ENCODE measurements around the gene IGSF6. TPM values are rescaled to one million over a fixed set of nuclear protein-coding genes. Genes with fewer than 3 reads are reported as not detected.

IGSF6 gene
- polyA plus RNA-seq, 3 donors, result 86.2 to 276 (median 159) TPM

GRCh38 chr16:21603928-21604327, 48.5 kb downstream of the IGSF6 start:
- H3K27ac ChIP-seq (ENCODE audit: low read depth in 1 of 2, low read length in 2 of 2), result peak overlapping the region; percentile 47 to 96
- Mint-ChIP-seq H3K36me3 (peaks cover 0 to 4% of the 10 kb centered on the region in 2 donors), H3K9me3 (no peaks in the 10 kb centered on the region), H3K4me1 (peaks cover 76% of the 10 kb centered on the region), H3K4me3 (peak overlapping the region; percentile 71 to 85), H3K27ac (peak overlapping the region; percentile 82 to 93 (median 89)), H3K27me3 (ENCODE audit: low read depth in 3 of 3) (no peaks in the 10 kb centered on the region)
- H2AFZ ChIP-seq (ENCODE audit: insufficient read depth, low read depth, low read length, poor library complexity, severe bottlenecking), result peak overlapping the region; percentile 27
- no peaks in the 10 kb centered on the region for H3K9me3 ChIP-seq (replicated peaks in 1 of 2; ENCODE audit: control insufficient read depth in 1 of 2, insufficient read depth in 1 of 2, low read length in 2 of 2)
- intact Hi-C loops (cut with micrococcal nuclease), result loop anchor here in 1 of 2 donors (5.0 kb wide), 1 partner anchor 38 kb away; no protein-coding TSS in a partner anchor
- H3K27me3 ChIP-seq (ENCODE audit: control insufficient read depth in 2 of 2, insufficient read depth in 2 of 2, low read length in 2 of 2), result no peaks in the 10 kb centered on the region
- WGBS (ENCODE audit: insufficient coverage), result 0% methylated on average over 1 of the region's 3 CpGs
- peaks cover 99% of the 10 kb centered on the region for H3K79me2 ChIP-seq (ENCODE audit: insufficient read depth, low read length)
- TF ChIP-seq, protein P1, sequence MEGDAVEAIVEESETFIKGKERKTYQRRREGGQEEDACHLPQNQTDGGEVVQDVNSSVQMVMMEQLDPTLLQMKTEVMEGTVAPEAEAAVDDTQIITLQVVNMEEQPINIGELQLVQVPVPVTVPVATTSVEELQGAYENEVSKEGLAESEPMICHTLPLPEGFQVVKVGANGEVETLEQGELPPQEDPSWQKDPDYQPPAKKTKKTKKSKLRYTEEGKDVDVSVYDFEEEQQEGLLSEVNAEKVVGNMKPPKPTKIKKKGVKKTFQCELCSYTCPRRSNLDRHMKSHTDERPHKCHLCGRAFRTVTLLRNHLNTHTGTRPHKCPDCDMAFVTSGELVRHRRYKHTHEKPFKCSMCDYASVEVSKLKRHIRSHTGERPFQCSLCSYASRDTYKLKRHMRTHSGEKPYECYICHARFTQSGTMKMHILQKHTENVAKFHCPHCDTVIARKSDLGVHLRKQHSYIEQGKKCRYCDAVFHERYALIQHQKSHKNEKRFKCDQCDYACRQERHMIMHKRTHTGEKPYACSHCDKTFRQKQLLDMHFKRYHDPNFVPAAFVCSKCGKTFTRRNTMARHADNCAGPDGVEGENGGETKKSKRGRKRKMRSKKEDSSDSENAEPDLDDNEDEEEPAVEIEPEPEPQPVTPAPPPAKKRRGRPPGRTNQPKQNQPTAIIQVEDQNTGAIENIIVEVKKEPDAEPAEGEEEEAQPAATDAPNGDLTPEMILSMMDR (IDR thresholded peaks at IDR 0.05), result no peak
- DNase-seq, result peak; percentile 42 to 66 (median 46)
- peak overlapping the region in 2 of 3 experiments; percentile 83 to 98 for H3K4me3 ChIP-seq (replicated peaks in 1 of 3; ENCODE audit: low read depth in 2 of 3, low read length in 3 of 3)
- H3K9ac ChIP-seq (ENCODE audit: insufficient read depth, low read length, poor library complexity, severe bottlenecking), result peak overlapping the region; percentile 40
- peaks cover 78 to 89% of the 10 kb centered on the region in 2 donors for H3K4me1 ChIP-seq (ENCODE audit: control insufficient read depth in 1 of 2, insufficient read depth in 2 of 2, low read length in 2 of 2)
- H3K4me2 ChIP-seq (replicated peaks; ENCODE audit: extremely low read depth, low read length, poor library complexity, severe bottlenecking), result peak overlapping the region; percentile 84
- peaks cover 54% of the 10 kb centered on the region for H4K20me1 ChIP-seq (ENCODE audit: insufficient read depth, low read length)
- no peaks in the 10 kb centered on the region for H3K36me3 ChIP-seq (replicated peaks in 1 of 2; ENCODE audit: control insufficient read depth in 1 of 2, insufficient read depth in 2 of 2, low read length in 2 of 2)

DNA sequence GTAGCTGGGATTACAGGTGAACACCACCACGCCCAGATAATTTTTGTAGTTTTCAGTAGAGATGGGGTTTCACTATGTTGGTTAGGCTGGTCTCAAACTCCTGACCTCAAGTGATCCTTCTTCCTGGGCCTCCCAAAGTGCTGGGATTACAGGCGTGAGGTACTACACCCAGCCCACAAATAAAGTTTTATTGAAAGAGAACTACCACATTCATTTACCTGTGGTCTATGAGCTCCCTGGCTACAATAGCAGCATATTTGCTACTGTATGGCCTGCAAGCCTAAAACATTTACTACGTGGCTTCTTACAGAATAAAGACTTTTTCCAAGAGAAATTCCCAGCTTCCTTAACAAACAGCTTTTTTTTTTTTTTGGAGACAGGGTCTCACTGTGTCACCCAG, 49.6 kb downstream of the IGSF6 start:
- WGBS (ENCODE audit: insufficient coverage), result 100% methylated on average over 1 of the region's 3 CpGs
- peaks cover 78 to 89% of the 10 kb centered on the region in 2 donors for H3K4me1 ChIP-seq (ENCODE audit: control insufficient read depth in 1 of 2, insufficient read depth in 2 of 2, low read length in 2 of 2)
- no peaks in the 10 kb centered on the region for H3K36me3 ChIP-seq (replicated peaks in 1 of 2; ENCODE audit: control insufficient read depth in 1 of 2, insufficient read depth in 2 of 2, low read length in 2 of 2)
- no peak for DNase-seq
- H3K4me3 Mint-ChIP-seq, result peak overlapping the region; percentile 71 to 85
- no peaks in the 10 kb centered on the region for H3K9me3 ChIP-seq (replicated peaks in 1 of 2; ENCODE audit: control insufficient read depth in 1 of 2, insufficient read depth in 1 of 2, low read length in 2 of 2)
- H3K4me1 Mint-ChIP-seq, result peaks cover 76% of the 10 kb centered on the region
- H4K20me1 ChIP-seq (ENCODE audit: insufficient read depth, low read length), result peaks cover 44% of the 10 kb centered on the region
- H3K27ac Mint-ChIP-seq, result peak overlapping the region; percentile 66 to 93 (median 91)
- H3K4me3 ChIP-seq (replicated peaks in 1 of 3; ENCODE audit: low read depth in 2 of 3, low read length in 3 of 3), result peak overlapping the region in 2 of 3 experiments; percentile 83 to 98
- peak overlapping the region; percentile 91 for H3K9ac ChIP-seq (ENCODE audit: insufficient read depth, low read length, poor library complexity, severe bottlenecking)
- H3K36me3 Mint-ChIP-seq, result peaks cover 0 to 4% of the 10 kb centered on the region in 2 donors
- TF ChIP-seq, protein P1 (IDR thresholded peaks at IDR 0.05), result no peak
- no peak overlapping the region for H2AFZ ChIP-seq (ENCODE audit: insufficient read depth, low read depth, low read length, poor library complexity, severe bottlenecking)
- H3K9me3 Mint-ChIP-seq, result no peaks in the 10 kb centered on the region
- peak overlapping the region; percentile 22 to 96 for H3K27ac ChIP-seq (ENCODE audit: low read depth in 1 of 2, low read length in 2 of 2)
- H3K27me3 Mint-ChIP-seq (ENCODE audit: low read depth in 3 of 3), result no peaks in the 10 kb centered on the region
- H3K79me2 ChIP-seq (ENCODE audit: insufficient read depth, low read length), result peaks cover 95% of the 10 kb centered on the region
- H3K27me3 ChIP-seq (ENCODE audit: control insufficient read depth in 2 of 2, insufficient read depth in 2 of 2, low read length in 2 of 2), result no peaks in the 10 kb centered on the region
- H3K4me2 ChIP-seq (replicated peaks; ENCODE audit: extremely low read depth, low read length, poor library complexity, severe bottlenecking), result peak overlapping the region; percentile 84
- intact Hi-C loops (cut with micrococcal nuclease), result loop anchor here in 1 of 2 donors (5.0 kb wide), 1 partner anchor 40 kb away; no protein-coding TSS in a partner anchor

Data from CD14-positive monocyte (primary cell).